Endothelial cell of umbilical vein (primary cell): ENCODE data around the gene SLC37A1. TPM values are rescaled to one million over a fixed set of nuclear protein-coding genes. Genes with fewer than 3 reads are reported as not detected.

Experiments
- BruUV-seq: library from RNA; stranded (reverse); fragments of 400-500 nt; replicated peaks from 2 replicates; lab custom pipeline; 2021; lab: Mats Ljungman, UMichigan
- CTCF ChIA-PET: fragments of 300-600, 350-600 bp; sonication (Branson Sonifier 250); formaldehyde crosslinking; loops from one replicate; lab custom pipeline; 2021; ENCODE audit warnings: antibody characterized with exemption, inconsistent platforms; lab: Charles Lee
- POLR2A ChIA-PET: fragments of 300-600, 350-600 bp; sonication (Branson Sonifier 250); formaldehyde crosslinking; loops from one replicate; lab custom pipeline; 2021; ENCODE audit warnings: antibody characterized with exemption, inconsistent platforms; lab: Charles Lee
- DNase-seq: peaks from one replicate; pipeline ENCODE4 v3.0.0-alpha.2; 2011; ENCODE audit warnings: low read depth, low spot score
- FAIRE-seq: peaks from 2 replicates; lab custom pipeline; 2011; peaks lifted over from hg19 to GRCh38; lab: Jason Lieb, UNC
- H2AFZ ChIP-seq: 2 replicates; pipeline ENCODE4 v1.6.0; 2012; ENCODE audit warnings: low read depth, low read length, control low read depth, inconsistent platforms
- H3K27ac ChIP-seq: 2 replicates; pipeline ENCODE4 v1.5.1; 2011; ENCODE audit warnings: low read depth, mild to moderate bottlenecking, control low read depth, low read length, moderate library complexity; ENCODE audit not compliant: insufficient read depth
- H3K27me3 ChIP-seq, 2 experiments: 2 replicates each; pipeline versions ENCODE4 v1.6.0 to v1.6.1; 2011; ENCODE audit warnings: low read length in 2 of 2, mixed read lengths in 1 of 2; ENCODE audit not compliant: control insufficient read depth in 2 of 2, insufficient read depth in 2 of 2
- H3K36me3 ChIP-seq, 2 experiments: 2 replicates in 1 of 2; 3 replicates in 1 of 2; pipeline ENCODE4 v1.5.1; 2011; ENCODE audit warnings: low read length in 2 of 2, mild to moderate bottlenecking in 1 of 2, moderate library complexity in 1 of 2; ENCODE audit not compliant: control insufficient read depth in 2 of 2, insufficient read depth in 2 of 2; ENCODE audit errors: extremely low read depth in 1 of 2
- H3K4me1 ChIP-seq: 3 replicates; pipeline ENCODE4 v1.5.1; 2011; ENCODE audit warnings: mild to moderate bottlenecking, low read length; ENCODE audit not compliant: control insufficient read depth, insufficient read depth; ENCODE audit errors: extremely low read depth
- H3K4me2 ChIP-seq: 2 replicates; pipeline ENCODE4 v1.6.1; 2011; ENCODE audit warnings: low read length, control low read depth, mixed read lengths; ENCODE audit not compliant: insufficient read depth
- H3K4me3 ChIP-seq, 3 experiments: fragments of 200-600 bp in 1 of 3; sonication (generic), shearing (Covaris generic) in 1 of 3; replicated peaks in 1 of 3; 2 replicates each; pipeline ENCODE4 v1.5.1; 2011 to 2016; ENCODE audit warnings: control low read depth in 3 of 3, low read length in 3 of 3, mild to moderate bottlenecking in 2 of 3, inconsistent platforms in 1 of 3, low read depth in 1 of 3, moderate library complexity in 1 of 3; ENCODE audit not compliant: insufficient read depth in 1 of 3
- H3K79me2 ChIP-seq: 2 replicates; pipeline ENCODE4 v1.6.0; 2012; ENCODE audit warnings: low read length, inconsistent platforms; ENCODE audit not compliant: control insufficient read depth, insufficient read depth
- H3K9ac ChIP-seq: replicated peaks from 2 replicates; pipeline ENCODE3; 2011; ENCODE audit warnings: low read length, control low read depth; ENCODE audit not compliant: insufficient read depth; ENCODE audit errors: extremely low read depth
- H3K9me1 ChIP-seq: replicated peaks from 3 replicates; pipeline ENCODE4 v1.6.0; 2011; ENCODE audit warnings: mild to moderate bottlenecking, low read length; ENCODE audit not compliant: control insufficient read depth, insufficient read depth; ENCODE audit errors: extremely low read depth
- H3K9me3 ChIP-seq: replicated peaks from 2 replicates; pipeline ENCODE4 v1.5.1; 2012; ENCODE audit warnings: low read length, inconsistent platforms; ENCODE audit not compliant: control insufficient read depth, insufficient read depth
- H4K20me1 ChIP-seq: replicated peaks from 2 replicates; pipeline ENCODE3; 2011; ENCODE audit warnings: mild to moderate bottlenecking, low read length; ENCODE audit not compliant: control insufficient read depth, insufficient read depth; ENCODE audit errors: extremely low read depth
- EZH2 ChIP-seq: IDR thresholded peaks from 2 replicates; pipeline ENCODE4 v1.6.1; 2012; ENCODE audit warnings: borderline replicate concordance, low read depth, mild to moderate bottlenecking, moderate library complexity, low read length, inconsistent platforms; ENCODE audit not compliant: severe bottlenecking
- FOS ChIP-seq: IDR thresholded peaks from 2 replicates; pipeline ENCODE4 v1.6.1; 2011; ENCODE audit warnings: mild to moderate bottlenecking, low read length, moderate library complexity, borderline replicate concordance; ENCODE audit not compliant: insufficient read depth
- GATA2 ChIP-seq: IDR thresholded peaks from 2 replicates; pipeline ENCODE4 v1.7.0; 2011; ENCODE audit warnings: low read depth, mild to moderate bottlenecking, moderate library complexity, mixed read lengths, low read length; ENCODE audit not compliant: insufficient read length, insufficient read depth
- JUN ChIP-seq: IDR thresholded peaks from 2 replicates; pipeline ENCODE4 v1.6.1; 2011; ENCODE audit warnings: borderline replicate concordance, low read depth; ENCODE audit not compliant: insufficient read length, insufficient read depth
- MAX ChIP-seq: IDR thresholded peaks from 2 replicates; pipeline ENCODE4 v1.6.1; 2011; ENCODE audit not compliant: insufficient read depth, insufficient read length
- MYC ChIP-seq: IDR thresholded peaks from one replicate; pipeline ENCODE4 v1.6.1; 2011; ENCODE audit warnings: mild to moderate bottlenecking, low read depth, low read length
- POLR2A ChIP-seq: IDR thresholded peaks from 2 replicates; pipeline ENCODE4 v1.6.1; 2012; ENCODE audit warnings: low read depth, mild to moderate bottlenecking, control low read depth, low read length
- POLR2AphosphoS5 ChIP-seq: IDR thresholded peaks from 2 replicates; pipeline ENCODE4 v1.6.1; 2012; ENCODE audit warnings: low read depth, mild to moderate bottlenecking, control low read depth, low read length, moderate library complexity; ENCODE audit not compliant: insufficient read depth
- dilution Hi-C: fragments of 300-500 bp; cut with MboI; formaldehyde crosslinking; loops from one replicate; pipeline ENCODE4 v1.15.0; 2019; ENCODE audit warnings: low sequenced_read_pairs; ENCODE audit not compliant: extremely low pct_ligation_motif_present
- intact Hi-C: fragments of 100-400 bp; cut with micrococcal nuclease; formaldehyde crosslinking; loops from one replicate; pipeline ENCODE4 v1.10.0; 2022
- polyA plus RNA-seq, 4 experiments: library from polyadenylated mRNA; depleted of rRNA in 3 of 4; stranded (reverse) in 3 of 4; unstranded in 1 of 4; fragments of >200 nt; gene quantifications; 2 replicates each; pipeline versions ENCODE4 v1.2.1 to v1.2.3, GENCODE V29; 2011 to 2012; ENCODE audit warnings: missing spikeins in 1 of 4
- total RNA-seq: library from RNA; stranded (reverse); gene quantifications from 2 replicates; pipeline ENCODE4 v1.2.3, GENCODE V29; 2021
- TF ChIP-seq, protein P1 (sequence below), 2 donors: IDR thresholded peaks; 1 replicate in 1 of 2; 2 replicates in 1 of 2; pipeline ENCODE4 v1.5.1; 2011; ENCODE audit warnings: low read length in 2 of 2, mild to moderate bottlenecking in 2 of 2, moderate library complexity in 2 of 2, control low read depth in 1 of 2, inconsistent platforms in 1 of 2, low read depth in 1 of 2; ENCODE audit not compliant: insufficient read depth in 1 of 2; ENCODE audit errors: extremely low read depth in 1 of 2

SLC37A1 gene
- total and polyA plus RNA-seq, 2 donors (not counting 3 experiments of a cell fraction or from before 2014, with no cell fraction given): 4.7 to 7.6 TPM

DNA sequence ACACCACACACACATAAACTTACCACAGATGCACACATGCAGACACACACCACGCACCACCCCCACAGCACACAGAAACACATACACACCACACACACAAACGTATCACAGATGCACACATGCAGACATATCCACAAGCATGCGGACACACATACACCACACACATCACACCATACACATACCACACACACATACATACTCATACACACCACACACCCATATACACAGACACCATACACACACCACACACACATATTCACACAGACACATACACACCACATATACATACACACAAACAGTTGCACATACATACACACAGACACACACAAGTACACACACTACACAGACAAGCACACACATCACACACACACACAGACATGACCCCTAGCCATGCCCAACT is 102.3 kb downstream of the SLC37A1 start:
- Histone ChIP-seq H2AFZ (no peak overlapping the region), H3K36me3 (no peaks in the 10 kb centered on the region), H4K20me1 (no peaks in the 10 kb centered on the region), H3K9me1 (no peaks in the 10 kb centered on the region), H3K4me3 (no peak overlapping the region), H3K9me3 (no peaks in the 10 kb centered on the region), H3K79me2 (no peaks in the 10 kb centered on the region), H3K27ac (no peak overlapping the region), H3K4me1 (no peaks in the 10 kb centered on the region), H3K4me2 (no peak overlapping the region), H3K9ac (no peak overlapping the region), H3K27me3 (peaks cover 3 to 7% of the 10 kb centered on the region in 2 experiments)
- no TSS peak for BruUV-seq
- POLR2A ChIA-PET: interaction anchor here (0.5 kb wide), 1 partner anchor 111 kb away, joined by 6 read pairs; no protein-coding TSS in a partner anchor
- FAIRE-seq (no peak), DNase-seq (no peak)
- no peak for TF ChIP-seq EZH2
- TF ChIP-seq GATA2: no peak
- TF ChIP-seq MYC: no peak
- TF ChIP-seq POLR2A: no peak
- TF ChIP-seq, protein P1, sequence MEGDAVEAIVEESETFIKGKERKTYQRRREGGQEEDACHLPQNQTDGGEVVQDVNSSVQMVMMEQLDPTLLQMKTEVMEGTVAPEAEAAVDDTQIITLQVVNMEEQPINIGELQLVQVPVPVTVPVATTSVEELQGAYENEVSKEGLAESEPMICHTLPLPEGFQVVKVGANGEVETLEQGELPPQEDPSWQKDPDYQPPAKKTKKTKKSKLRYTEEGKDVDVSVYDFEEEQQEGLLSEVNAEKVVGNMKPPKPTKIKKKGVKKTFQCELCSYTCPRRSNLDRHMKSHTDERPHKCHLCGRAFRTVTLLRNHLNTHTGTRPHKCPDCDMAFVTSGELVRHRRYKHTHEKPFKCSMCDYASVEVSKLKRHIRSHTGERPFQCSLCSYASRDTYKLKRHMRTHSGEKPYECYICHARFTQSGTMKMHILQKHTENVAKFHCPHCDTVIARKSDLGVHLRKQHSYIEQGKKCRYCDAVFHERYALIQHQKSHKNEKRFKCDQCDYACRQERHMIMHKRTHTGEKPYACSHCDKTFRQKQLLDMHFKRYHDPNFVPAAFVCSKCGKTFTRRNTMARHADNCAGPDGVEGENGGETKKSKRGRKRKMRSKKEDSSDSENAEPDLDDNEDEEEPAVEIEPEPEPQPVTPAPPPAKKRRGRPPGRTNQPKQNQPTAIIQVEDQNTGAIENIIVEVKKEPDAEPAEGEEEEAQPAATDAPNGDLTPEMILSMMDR (IDR thresholded peaks at IDR 0.05; ENCODE audit: extremely low read depth in 1 of 2, insufficient read depth in 1 of 2, low read depth in 1 of 2, low read length in 2 of 2): no peak
- no peak for TF ChIP-seq JUN
- CTCF ChIA-PET: no interaction called here
- dilution Hi-C loops (no loop called here), intact Hi-C loops (no loop called here)

DNA sequence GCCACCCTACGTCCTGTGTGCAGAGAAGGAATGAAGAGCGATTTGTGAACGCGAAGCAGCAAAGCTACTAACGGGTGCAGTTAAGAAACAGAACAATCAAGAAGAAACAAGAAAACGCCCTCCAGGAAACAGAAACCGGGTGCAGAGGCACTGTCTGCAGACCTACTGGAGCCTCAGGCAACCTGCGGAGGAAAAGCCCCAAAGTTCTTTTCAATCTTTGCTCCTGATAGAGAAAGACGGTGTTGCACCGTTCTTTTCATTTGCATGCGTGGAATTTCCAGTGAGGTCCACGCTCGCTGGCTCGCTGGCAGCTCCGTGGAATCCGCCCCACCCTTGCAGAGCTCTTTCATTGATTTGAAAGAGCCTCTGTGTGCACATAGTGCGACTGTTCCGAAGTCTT is 102.8 kb downstream of the SLC37A1 start:
- H3K36me3 ChIP-seq: no peaks in the 10 kb centered on the region
- DNase-seq (no peak), FAIRE-seq (no peak)
- no peaks in the 10 kb centered on the region for H3K9me3 ChIP-seq
- TF ChIP-seq, protein P1 (IDR thresholded peaks at IDR 0.05; ENCODE audit: extremely low read depth in 1 of 2, insufficient read depth in 1 of 2, low read depth in 1 of 2, low read length in 2 of 2): no peak
- no peak for TF ChIP-seq JUN
- TF ChIP-seq MYC: no peak
- TF ChIP-seq FOS: no peak
- no peak for TF ChIP-seq POLR2AphosphoS5
- no peak for TF ChIP-seq POLR2A
- no peak for TF ChIP-seq EZH2
- no peak for TF ChIP-seq GATA2
- TF ChIP-seq MAX: no peak
- H2AFZ ChIP-seq: no peak overlapping the region
- ChIA-PET POLR2A (interaction anchor here (0.5 kb wide), 1 partner anchor 111 kb away, joined by 6 read pairs; no protein-coding TSS in a partner anchor), CTCF (no interaction called here)
- no peak overlapping the region for H3K4me3 ChIP-seq
- no peaks in the 10 kb centered on the region for H4K20me1 ChIP-seq
- no peaks in the 10 kb centered on the region for H3K9me1 ChIP-seq
- no peaks in the 10 kb centered on the region for H3K79me2 ChIP-seq
- no peak overlapping the region for H3K27ac ChIP-seq
- H3K4me2 ChIP-seq: no peak overlapping the region
- no peak overlapping the region for H3K9ac ChIP-seq
- intact Hi-C loops (no loop called here), dilution Hi-C loops (no loop called here)
- no peaks in the 10 kb centered on the region for H3K4me1 ChIP-seq
- BruUV-seq: no TSS peak
- H3K27me3 ChIP-seq: peaks cover 3 to 7% of the 10 kb centered on the region in 2 experiments
